ENCODE measurements around the gene DOC2B. TPM values are rescaled to one million over a fixed set of nuclear protein-coding genes. Genes with fewer than 3 reads are reported as not detected.
"Not testable (repeated sequence)": the region's sequence is repeated elsewhere in the genome, so short reads cannot be mapped to it uniquely, and the experiment has no call there.

The DOC2B gene
- total and polyA plus RNA-seq, 8 donors = 4.3 to 25.1 (median 11.1) TPM

DNA sequence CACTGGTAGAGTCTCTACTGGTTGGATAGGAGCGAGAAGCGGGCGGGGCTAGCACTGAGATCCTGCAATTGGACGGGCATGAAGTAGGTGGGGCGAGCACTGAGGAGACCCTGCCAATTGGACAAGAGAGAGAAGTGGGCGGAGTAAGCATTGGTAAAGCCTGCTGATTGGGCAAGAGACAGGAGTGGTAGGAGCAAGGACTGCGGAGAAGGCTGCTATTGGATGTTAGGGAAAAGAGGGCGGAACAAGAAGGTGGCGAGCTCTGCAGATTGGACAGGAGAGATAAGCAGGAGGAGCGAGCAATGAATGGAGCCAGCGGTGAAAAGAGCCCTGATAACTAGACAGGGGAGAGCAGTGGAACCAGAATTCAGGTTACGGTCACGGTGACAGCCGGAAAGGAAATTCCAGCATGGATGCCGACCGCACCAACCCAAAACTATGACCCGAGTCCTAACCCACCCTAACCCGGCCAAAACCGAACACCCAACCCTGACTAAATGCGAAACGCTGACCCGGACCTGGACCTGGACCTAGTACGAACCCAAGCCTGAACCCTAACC is 39.3 kb downstream of the DOC2B start:
- intact Hi-C loops (cut with DNase I) = no loop called here

GRCh38 chr17:139401-140205 is 41.8 kb downstream of the DOC2B start:
- H3K27ac ChIP-seq; H3K4me3 ChIP-seq; H3K27me3 ChIP-seq; FAIRE-seq; intact Hi-C loops (cut with DNase I); H3K9me3 ChIP-seq; ATAC-seq; H3K4me1 ChIP-seq; H3K36me3 ChIP-seq: not testable (repeated sequence)
- DNase-seq = peak in 4 of 6 donors; percentile 8 to 49 (median 30)
- WGBS, 2 donors = 72 to 80% methylated on average over 18 to 21 of the region's 22 CpGs

More for the DNA sequence above, 39.3 kb downstream of the DOC2B start:
- Histone ChIP-seq H3K27me3 (no peaks in the 10 kb centered on the region), H3K36me3 (no peaks in the 10 kb centered on the region), H3K4me3 (no peak overlapping the region), H3K4me1 (no peaks in the 10 kb centered on the region), H3K9me3 (no peaks in the 10 kb centered on the region), H3K27ac (no peak overlapping the region)
- FAIRE-seq (no peak), ATAC-seq (peak in 1 of 4 donors; percentile 6), DNase-seq (peak; percentile 19 to 51 (median 41))
- no peak for TF ChIP-seq CTCF (IDR thresholded peaks at IDR 0.05)
- WGBS, 2 donors = 83 to 90% methylated on average over 23 of the region's 23 CpGs

DNA sequence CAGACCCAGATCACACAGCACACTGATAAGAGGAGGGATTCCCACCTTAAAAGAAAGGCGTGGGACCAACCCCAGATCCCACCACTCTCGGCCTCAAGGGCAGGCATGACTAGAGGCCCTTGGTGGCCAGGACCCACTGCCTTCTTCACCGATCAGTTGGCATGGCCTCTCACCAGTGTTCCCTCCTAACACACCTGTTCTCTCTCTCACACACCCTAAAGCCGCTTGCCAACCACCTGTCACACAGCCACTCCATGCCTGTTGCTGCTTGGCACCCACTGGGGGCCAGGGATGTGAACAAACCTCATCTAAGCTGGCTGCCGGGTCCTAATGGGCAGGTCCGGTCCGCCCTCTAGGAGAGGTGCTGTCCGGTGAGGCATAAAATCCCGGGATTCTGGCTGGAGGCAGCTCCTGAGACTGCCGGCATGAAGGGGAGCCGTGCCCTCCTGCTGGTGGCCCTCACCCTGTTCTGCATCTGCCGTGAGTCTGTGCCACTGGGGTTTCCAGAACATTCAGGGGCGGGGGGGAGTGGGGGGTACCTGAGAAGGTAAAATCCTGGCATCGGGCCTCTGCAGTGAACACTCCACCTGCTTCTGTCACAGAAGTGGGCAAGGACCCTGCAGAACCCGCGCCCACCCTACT is 44.2 kb downstream of the DOC2B start, which contains the start of gene SCGB1C2:
Gene SCGB1C2 (plus strand): TSS at position 404 of the 642 bp plus-strand sequence. CDS start 22 bp downstream, at position 426.
- FAIRE-seq; H3K9me3 ChIP-seq; H3K27me3 ChIP-seq; H3K4me1 ChIP-seq; H3K36me3 ChIP-seq; H3K27ac ChIP-seq; intact Hi-C loops (cut with DNase I); H3K4me3 ChIP-seq: not testable (repeated sequence)
- peak in 1 of 6 donors; percentile 46 for DNase-seq
- peak; percentile 70 to 83 (median 76) for ATAC-seq
- 47 to 100% methylated on average over 2 to 8 of the region's 16 CpGs for WGBS, 2 donors

DNA sequence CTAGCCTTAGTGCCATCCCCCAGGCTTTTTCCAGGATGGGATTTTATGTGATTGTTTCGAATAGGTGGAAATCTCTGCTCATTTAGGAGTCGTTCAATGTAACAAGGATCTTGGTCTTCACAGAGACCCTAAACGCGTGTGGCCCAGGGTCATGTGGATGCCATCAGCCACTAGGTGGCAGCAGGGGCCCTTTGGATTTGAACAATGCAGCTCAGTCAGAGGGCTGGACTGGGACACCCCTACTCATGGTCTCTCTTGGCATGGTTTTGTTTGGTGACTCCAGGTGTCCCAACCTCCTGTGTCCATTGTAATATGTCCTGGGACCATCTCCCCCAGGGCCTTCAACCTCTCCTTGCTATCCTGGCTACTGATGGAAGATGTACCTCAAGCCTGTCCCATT is 44.9 kb downstream of the DOC2B start:
- peak in 3 of 4 donors; percentile 26 to 45 (median 40) for TF ChIP-seq CTCF (IDR thresholded peaks at IDR 0.05)
- H3K9me3 ChIP-seq; H3K27me3 ChIP-seq; intact Hi-C loops (cut with DNase I); H3K36me3 ChIP-seq; H3K27ac ChIP-seq; H3K4me1 ChIP-seq; FAIRE-seq; H3K4me3 ChIP-seq: not testable (repeated sequence)
- WGBS, 2 donors = 2 to 15% methylated on average over 3 of the region's 4 CpGs
- DNase-seq (peak; percentile 60 to 83 (median 70)), ATAC-seq (peak; percentile 80 to 96 (median 90))

GRCh38 chr17:135895-136294 is 45.6 kb downstream of the DOC2B start:
- FAIRE-seq; H3K4me1 ChIP-seq; H3K27ac ChIP-seq; H3K4me3 ChIP-seq; ATAC-seq; intact Hi-C loops (cut with DNase I); H3K27me3 ChIP-seq; H3K36me3 ChIP-seq; DNase-seq; H3K9me3 ChIP-seq: not testable (repeated sequence)
- no CpG with 5 or more reads among the region's 1 CpG for WGBS, 2 donors

DNA sequence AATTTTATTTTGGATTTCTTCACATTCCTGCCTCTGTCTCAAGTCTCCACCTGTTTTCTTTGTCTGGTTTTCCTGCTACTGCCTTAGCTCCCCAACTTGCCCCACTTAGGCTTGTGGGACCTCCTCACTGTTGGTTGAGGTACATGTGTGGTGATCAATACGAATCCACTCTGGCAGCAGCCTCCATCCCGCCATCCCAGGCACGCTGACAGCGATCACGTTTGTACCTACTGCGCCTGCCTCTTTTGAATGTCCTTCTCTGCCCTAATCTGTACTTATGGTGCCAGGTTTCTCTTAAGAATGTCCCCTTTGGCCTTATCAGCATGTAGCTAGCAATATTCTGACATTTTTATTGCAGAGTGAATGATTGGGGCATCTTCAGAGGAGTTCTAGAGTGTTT is 46.4 kb downstream of the DOC2B start:
- H3K4me3 ChIP-seq; FAIRE-seq; H3K9me3 ChIP-seq; H3K36me3 ChIP-seq; H3K4me1 ChIP-seq; ATAC-seq; intact Hi-C loops (cut with DNase I); H3K27me3 ChIP-seq; H3K27ac ChIP-seq: not testable (repeated sequence)
- WGBS, 2 donors = 65 to 73% methylated on average over 6 of the region's 6 CpGs
- DNase-seq = peak in 3 of 6 donors; percentile 10 to 35 (median 30)

DNA sequence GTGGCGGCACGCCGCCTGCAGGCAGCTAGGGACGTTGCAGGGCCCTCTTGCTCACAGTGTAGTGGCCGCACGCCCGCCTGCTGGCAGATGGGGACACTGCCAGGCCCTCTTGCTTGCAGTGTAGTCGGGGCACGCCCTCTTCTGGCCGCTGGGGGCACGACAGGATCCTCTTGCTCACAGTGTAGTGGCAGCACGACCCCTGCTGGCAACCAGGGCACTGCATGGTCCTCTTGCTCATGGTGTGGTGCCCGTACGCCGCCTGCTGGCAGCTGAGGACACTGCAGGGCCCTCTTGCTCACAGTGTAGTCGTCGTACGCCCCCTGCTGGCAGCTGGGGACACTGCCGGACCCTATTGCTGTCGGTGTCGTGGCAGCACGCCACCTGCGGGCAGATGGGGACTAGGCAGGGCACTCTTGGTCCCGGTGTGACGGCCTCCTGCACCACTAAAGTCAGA is 47.1 kb downstream of the DOC2B start:
- FAIRE-seq; H3K4me1 ChIP-seq; H3K9me3 ChIP-seq; H3K27me3 ChIP-seq; H3K27ac ChIP-seq; H3K36me3 ChIP-seq; intact Hi-C loops (cut with DNase I); H3K4me3 ChIP-seq: not testable (repeated sequence)
- 70 to 81% methylated on average over 5 to 13 of the region's 25 CpGs for WGBS, 2 donors
- peak in 2 of 6 donors; percentile 34 to 47 for DNase-seq
- peak; percentile 29 to 58 (median 50) for ATAC-seq

GRCh38 chr17:133932-134331 is 47.5 kb downstream of the DOC2B start:
- ATAC-seq; H3K27ac ChIP-seq; H3K9me3 ChIP-seq; H3K4me1 ChIP-seq; intact Hi-C loops (cut with DNase I); H3K4me3 ChIP-seq; FAIRE-seq; H3K27me3 ChIP-seq; H3K36me3 ChIP-seq: not testable (repeated sequence)
- 89 to 100% methylated on average over 1 to 14 of the region's 40 CpGs for WGBS, 2 donors
- peak in 3 of 6 donors; percentile 16 to 38 (median 34) for DNase-seq
